GM21381 (cell line): Measurements from ENCODE around the gene TBPL1.
"Not testable (repeated sequence)": the region's sequence is repeated elsewhere in the genome, so short reads cannot be mapped to it uniquely, and the experiment has no call there.

ENCODE experiments used
- ATAC-seq: cut with Tn5 transposase; IDR thresholded peaks from one replicate; pipeline ENCODE4 v1.9.1; 2021; ENCODE audit warnings: mild to moderate bottlenecking, moderate library complexity; ENCODE audit not compliant: unreplicated experiment

The TBPL1 gene

GRCh38 chr6:133952815-133953633 lies at the start of gene TBPL1:
Gene TBPL1, plus strand, starts transcription at chr6:133953224. Its CDS starts 26,902 bp downstream, at chr6:133980126.
- ATAC-seq: peak; percentile 87

- no peak for ATAC-seq
Observed at GRCh38 chr6:133903855-133904254, 49.2 kb upstream of the TBPL1 start.

GRCh38 chr6:133906050-133906449 lies 47.0 kb upstream of the TBPL1 start:
- no peak for ATAC-seq

- ATAC-seq: no peak
Observed at GRCh38 chr6:133916650-133917151, 36.3 kb upstream of the TBPL1 start.

GRCh38 chr6:133917781-133918180 lies 35.2 kb upstream of the TBPL1 start:
- ATAC-seq: no peak

- ATAC-seq: no peak
Observed at GRCh38 chr6:133918208-133918930, 34.7 kb upstream of the TBPL1 start.

GRCh38 chr6:133919362-133919761 lies 33.7 kb upstream of the TBPL1 start:
- ATAC-seq: no peak

- peak; percentile 52 for ATAC-seq
Observed at GRCh38 chr6:133921249-133921859, 31.7 kb upstream of the TBPL1 start.

- ATAC-seq: peak; percentile 84
Observed at GRCh38 chr6:133923938-133924593, 29.0 kb upstream of the TBPL1 start.

GRCh38 chr6:133931221-133931620 lies 21.8 kb upstream of the TBPL1 start:
- not testable (repeated sequence) for ATAC-seq

- not testable (repeated sequence) for ATAC-seq
Observed at GRCh38 chr6:133936352-133936751, 16.7 kb upstream of the TBPL1 start.

GRCh38 chr6:133937909-133938308 lies 15.1 kb upstream of the TBPL1 start:
- no peak for ATAC-seq

- ATAC-seq: no peak
Observed at GRCh38 chr6:133938533-133938932, 14.5 kb upstream of the TBPL1 start.

- no peak for ATAC-seq
Observed at GRCh38 chr6:133939778-133940667, 13.0 kb upstream of the TBPL1 start.

GRCh38 chr6:133945158-133945557 lies 7.9 kb upstream of the TBPL1 start:
- no peak for ATAC-seq

- ATAC-seq: no peak
Observed at GRCh38 chr6:133947302-133947900, 5.6 kb upstream of the TBPL1 start.

GRCh38 chr6:133948472-133948871 lies 4.6 kb upstream of the TBPL1 start:
- ATAC-seq: no peak

- ATAC-seq: no peak
Observed at GRCh38 chr6:133951227-133951626, 1.8 kb upstream of the TBPL1 start.
